GM19438 (cell line): ENCODE measurements around the gene PKD1L1.

Source experiments
- ATAC-seq: cut with Tn5 transposase; IDR thresholded peaks from one replicate; pipeline ENCODE4 v1.9.1; 2021; ENCODE audit warnings: low read depth; ENCODE audit not compliant: unreplicated experiment

The PKD1L1 gene

GRCh38 chr7:47743965-47744591, 204.2 kb downstream of the PKD1L1 start:
- no peak for ATAC-seq

GRCh38 chr7:47741984-47742383, 206.3 kb downstream of the PKD1L1 start:
- no peak for ATAC-seq

DNA sequence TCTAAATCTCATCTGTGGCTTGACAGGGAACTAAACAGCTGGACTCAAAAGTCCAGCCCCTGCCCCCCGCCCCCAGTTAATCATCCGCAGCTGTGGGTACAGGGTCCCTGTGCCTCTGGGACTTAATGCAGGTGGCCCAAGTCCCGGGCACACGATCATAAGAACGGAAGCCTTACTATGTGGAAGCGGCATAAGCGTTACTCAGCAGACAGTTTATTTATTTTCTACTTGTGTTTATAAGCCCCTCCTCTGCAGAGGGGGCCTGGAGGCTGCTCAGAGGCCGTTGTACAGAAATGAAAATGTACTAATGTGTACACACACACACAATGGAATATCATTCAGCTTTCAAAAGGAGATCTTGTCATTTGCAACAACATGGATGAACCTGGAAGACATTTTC, 208.4 kb downstream of the PKD1L1 start:
- ATAC-seq = no peak

GRCh38 chr7:47739301-47739875, 208.9 kb downstream of the PKD1L1 start:
- no peak for ATAC-seq

DNA sequence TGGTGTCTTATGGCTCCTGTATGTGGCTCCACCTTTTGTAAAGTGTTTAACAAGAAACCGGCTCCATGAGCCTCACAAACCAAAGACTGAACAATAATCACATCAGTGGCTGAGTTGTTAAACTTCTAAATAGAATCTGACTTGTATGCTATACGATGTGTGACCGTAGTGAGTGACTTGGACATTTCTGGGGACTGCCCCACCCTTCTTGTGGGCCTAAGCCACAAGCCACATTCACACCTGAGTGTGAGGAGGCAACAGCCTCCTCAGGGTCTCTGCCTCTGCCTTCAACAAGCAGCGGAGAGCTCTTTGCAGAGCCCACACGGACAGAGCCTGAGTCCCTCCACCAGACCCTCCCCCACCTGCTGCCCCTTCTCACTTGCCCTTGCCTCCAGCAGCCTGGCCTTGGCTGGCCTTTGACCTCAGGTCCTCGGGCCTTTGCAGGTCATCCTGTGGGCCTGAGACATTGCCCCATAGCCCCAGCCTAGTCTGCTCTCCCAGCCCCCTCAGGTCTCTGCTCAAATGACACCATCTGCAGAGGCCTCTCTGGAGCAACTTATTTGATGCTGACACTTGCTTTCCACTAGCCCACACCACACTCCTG, 209.6 kb downstream of the PKD1L1 start:
- ATAC-seq = no peak

- no peak for ATAC-seq
Measured at GRCh38 chr7:47737601-47738000, 210.7 kb downstream of the PKD1L1 start.

DNA sequence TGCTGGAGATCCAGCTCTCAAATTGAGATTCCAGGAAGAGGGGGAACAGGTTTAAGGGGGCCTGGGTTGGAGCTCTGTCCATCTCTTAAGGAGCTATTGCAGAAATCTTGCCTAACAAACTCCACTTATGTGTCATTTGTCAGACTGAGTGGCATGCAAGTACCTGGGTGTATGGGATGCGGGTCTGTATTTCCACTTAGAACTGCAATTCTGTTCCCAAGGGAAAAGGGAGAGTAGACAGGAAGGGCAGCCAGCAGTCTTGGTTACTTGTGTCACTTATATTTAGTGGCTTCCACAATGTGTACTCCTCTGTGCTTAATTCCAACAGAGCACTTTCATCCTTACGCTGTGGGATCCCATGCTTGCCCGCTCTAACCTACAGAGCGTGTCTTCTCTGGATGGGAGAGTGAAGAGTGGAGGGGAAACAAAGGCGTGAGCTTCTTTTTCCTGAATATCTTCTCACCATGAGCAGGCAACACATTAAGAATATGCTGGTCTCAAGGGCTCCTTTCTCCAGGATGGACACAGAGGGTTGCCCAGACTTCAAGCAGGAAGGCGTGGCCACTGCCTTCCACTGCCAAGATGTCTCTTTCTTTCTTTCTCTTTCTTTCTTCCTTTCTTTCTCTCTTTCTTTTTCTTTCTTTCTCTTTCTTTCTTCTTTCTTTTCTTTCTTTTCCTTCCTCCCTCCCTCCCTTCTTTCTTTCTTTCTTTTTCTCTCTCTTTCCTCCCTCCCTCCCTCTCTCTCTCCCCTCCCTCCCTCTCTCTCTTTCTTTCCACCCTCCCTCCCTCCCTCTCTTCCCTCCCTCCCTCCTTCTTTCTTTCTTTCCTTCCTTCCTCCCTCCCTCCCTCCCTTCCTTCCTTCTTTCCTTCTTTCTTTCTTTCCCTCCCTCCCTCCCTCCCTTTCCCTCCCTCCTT, 212.6 kb downstream of the PKD1L1 start:
- ATAC-seq = no peak

DNA sequence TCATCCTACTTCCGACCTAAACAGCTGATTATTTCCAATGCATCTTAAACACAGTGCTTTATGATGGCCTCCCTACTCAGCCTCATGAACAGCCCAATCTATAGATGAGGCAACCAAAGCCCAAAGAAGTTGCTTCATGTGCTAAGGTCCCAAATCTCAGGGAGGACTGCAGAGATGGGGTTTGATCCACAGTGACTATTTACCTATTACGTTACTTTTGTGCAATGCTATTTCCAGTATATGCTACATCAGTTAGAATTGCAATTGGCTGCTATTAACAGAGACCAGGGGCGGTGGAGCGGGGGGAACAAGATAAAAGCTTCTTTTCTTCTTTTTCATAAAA, 213.3 kb downstream of the PKD1L1 start:
- no peak for ATAC-seq

DNA sequence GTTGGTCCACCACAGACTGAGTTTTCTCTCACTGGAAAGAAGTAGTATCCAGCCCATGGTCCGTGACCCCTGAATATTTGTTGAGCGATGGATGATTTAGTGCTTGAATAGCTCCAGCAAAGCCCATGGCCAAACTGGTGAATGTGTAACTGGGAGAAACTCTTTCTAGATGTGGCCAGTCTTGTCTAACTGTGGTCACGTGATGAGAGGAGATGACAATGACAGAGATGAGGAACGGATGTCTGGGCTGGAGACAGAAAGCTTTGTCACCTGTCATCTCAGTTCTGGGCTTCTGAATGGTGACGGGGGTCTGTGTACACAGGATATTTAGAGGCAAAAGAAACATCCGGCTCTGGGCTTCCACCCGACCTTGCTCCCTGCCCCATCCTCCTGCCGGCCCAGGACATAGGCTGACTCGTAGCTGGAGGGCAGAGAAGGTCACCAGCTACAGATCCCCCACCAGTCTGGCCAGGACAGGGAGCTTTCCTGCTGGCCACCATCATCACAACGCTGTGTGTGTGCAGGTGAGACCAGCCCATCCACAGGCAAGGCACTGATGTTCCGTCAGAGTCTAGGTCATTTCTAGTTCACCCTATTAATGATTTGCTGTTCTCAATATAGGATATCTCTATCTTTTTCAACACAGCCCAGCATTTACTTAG, 213.8 kb downstream of the PKD1L1 start:
- ATAC-seq = no peak

DNA sequence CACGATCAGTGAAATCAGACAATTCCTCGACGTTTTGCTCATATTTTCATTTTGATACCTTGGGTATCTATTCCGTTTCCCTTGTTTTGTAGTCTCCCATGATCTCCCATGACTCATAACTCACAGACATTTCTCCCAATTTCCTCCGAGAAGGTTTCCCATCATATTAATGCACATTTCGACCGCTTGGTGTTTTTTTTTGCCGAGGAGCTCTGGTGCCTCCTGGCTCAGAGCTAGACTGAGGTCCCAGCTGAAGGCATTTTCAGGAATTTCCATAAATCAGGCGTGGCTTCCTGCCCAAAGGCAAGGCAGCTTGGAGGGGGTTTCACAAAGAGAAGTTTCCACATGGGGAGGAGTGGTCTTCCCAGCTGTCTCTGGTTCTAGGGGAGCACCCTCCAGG, 218.1 kb downstream of the PKD1L1 start:
- ATAC-seq = no peak

DNA sequence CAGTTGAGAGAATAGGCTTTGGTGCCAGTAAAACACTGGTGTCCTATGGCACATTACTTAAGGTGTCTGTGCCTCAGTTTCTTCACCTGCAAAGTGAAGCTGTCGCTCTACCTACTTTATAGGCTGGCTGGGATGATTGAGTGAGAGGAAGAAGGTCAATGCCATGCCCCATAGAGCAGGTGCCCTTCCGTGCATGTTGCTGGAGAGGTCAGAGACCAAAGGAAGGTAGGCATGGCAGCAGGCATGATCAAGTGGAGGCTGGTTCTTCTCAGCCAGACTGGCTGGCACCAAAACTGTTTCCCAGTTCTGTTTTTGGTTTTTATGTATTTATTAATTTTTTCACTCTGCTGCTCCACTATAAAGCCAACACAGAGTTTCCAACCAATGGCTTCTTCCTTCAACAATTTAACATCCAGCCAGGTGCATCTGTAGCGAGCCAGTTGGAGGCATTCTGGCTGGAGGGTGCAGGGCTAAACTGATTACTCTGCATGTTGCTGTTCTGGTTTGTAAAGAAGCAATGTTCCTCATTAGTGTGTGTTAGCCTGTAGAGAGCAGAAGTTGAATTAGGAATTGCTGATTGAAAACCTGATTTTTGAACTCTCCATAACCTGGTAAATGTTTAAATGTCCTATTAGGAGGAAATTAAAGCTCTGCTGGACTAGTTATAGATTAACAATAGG, 222.1 kb downstream of the PKD1L1 start:
- no peak for ATAC-seq

DNA sequence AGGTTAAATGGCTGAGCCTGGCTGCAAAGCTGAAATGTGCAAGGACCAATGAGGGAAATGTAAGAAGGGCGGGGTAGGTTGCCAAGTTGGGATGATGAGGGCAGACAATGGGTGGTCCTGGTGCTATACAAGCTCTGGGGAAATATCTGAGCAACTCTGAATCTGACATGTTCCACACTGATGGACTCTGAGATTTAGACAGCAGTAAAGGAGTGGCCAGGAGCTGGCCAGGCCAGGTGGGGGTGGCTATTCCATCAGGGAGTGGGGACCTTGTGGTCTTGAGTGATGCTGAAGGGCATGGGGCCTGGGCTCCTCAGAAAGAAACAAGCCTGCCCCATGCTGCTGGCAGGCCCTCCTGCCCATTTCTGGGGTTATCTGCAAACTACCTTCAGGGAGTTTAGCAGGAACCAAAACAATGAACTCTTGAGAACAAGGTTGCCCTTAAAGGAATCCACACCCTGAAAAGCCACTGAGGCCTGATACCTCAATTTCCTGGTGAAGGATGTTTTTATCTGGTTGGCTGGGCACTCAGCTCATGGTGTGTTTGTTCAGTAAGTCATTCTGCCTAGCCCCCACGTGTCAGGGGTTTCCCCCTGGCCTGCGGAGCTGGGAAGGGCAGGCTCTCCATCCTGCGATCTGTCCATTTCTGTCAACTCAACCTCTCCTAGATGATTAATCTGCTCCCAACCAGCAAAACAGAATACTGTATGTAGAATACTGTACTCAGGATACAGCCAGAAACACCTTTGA, 223.1 kb downstream of the PKD1L1 start:
- ATAC-seq = no peak
